GM12892 (cell line): ENCODE data around the gene TTLL11.

ENCODE experiments used
- POLR2A ChIP-seq: IDR thresholded peaks from 2 replicates; pipeline ENCODE4 v1.6.1; 2011; ENCODE audit warnings: low read depth, low read length, control low read depth
- POLR2AphosphoS5 ChIP-seq: IDR thresholded peaks from 2 replicates; pipeline ENCODE4 v1.6.1; 2011; ENCODE audit warnings: low read depth, low read length, control low read depth
- TAF1 ChIP-seq: IDR thresholded peaks from 2 replicates; pipeline ENCODE4 v1.6.1; 2011; ENCODE audit warnings: low read depth, mild to moderate bottlenecking, control low read depth, low read length, borderline replicate concordance

GRCh38 chr9:121968056-121968455, 125.1 kb downstream of the TTLL11 start:
- TF ChIP-seq POLR2A, result no peak
- TF ChIP-seq POLR2AphosphoS5, result no peak
- no peak for TF ChIP-seq TAF1
